ENCODE data around the gene SAP30L. TPM values are rescaled to one million over a fixed set of nuclear protein-coding genes. Genes with fewer than 3 reads are reported as not detected.

Gene SAP30L
- total and polyA plus RNA-seq, 7 donors = 9.2 to 35.7 (median 26.0) TPM

- 15 to 20% (median 15%) methylated on average over 17 of the region's 17 CpGs for WGBS, 3 donors
- no peak overlapping the region for H3K27ac ChIP-seq
- H3K4me3 ChIP-seq = no peak overlapping the region
- ATAC-seq (no peak), DNase-seq (peak in 1 of 2 donors; percentile 21)
- intact Hi-C loops (cut with DNase I) = loop anchor here in 1 of 2 donors (10.0 kb wide), 1 partner anchor 470 kb away; the partner anchor contains the start of gene MRPL22
- no peaks in the 10 kb centered on the region for H3K36me3 ChIP-seq (ENCODE audit: insufficient read depth in 1 of 2, low read depth in 1 of 2)
- H3K27me3 ChIP-seq (ENCODE audit: insufficient read depth in 3 of 3, low read length in 2 of 3) = peaks cover 0 to 100% (median 58%) of the 10 kb centered on the region in 3 donors
- TF ChIP-seq CTCF (IDR thresholded peaks at IDR 0.05) = no peak
- peaks cover 52% of the 10 kb centered on the region for H3K4me1 ChIP-seq
- no peaks in the 10 kb centered on the region for H3K9me3 ChIP-seq
These were observed 28.9 kb downstream of the SAP30L start for GRCh38 chr5:154474396-154475334.

- Histone ChIP-seq H3K4me1 (peaks cover 52% of the 10 kb centered on the region), H3K27me3 (ENCODE audit: insufficient read depth in 3 of 3, low read length in 2 of 3) (peaks cover 0 to 100% (median 60%) of the 10 kb centered on the region in 3 donors), H3K9me3 (no peaks in the 10 kb centered on the region), H3K36me3 (ENCODE audit: insufficient read depth in 1 of 2, low read depth in 1 of 2) (no peaks in the 10 kb centered on the region), H3K4me3 (peak overlapping the region; percentile 11), H3K27ac (no peak overlapping the region)
- WGBS, 3 donors = 6 to 7% (median 7%) methylated on average over 43 to 46 of the region's 46 CpGs
- DNase-seq (peak in 1 of 2 donors; percentile 45), ATAC-seq (no peak)
- intact Hi-C loops (cut with DNase I) = loop anchor here in 1 of 2 donors (10.0 kb wide), 1 partner anchor 469 kb away; the partner anchor contains the start of gene MRPL22
- no peak for TF ChIP-seq CTCF (IDR thresholded peaks at IDR 0.05)
These were observed 30.0 kb downstream of the SAP30L start for GRCh38 chr5:154475591-154476353.

- Histone ChIP-seq H3K9me3 (no peaks in the 10 kb centered on the region), H3K27me3 (ENCODE audit: insufficient read depth in 3 of 3, low read length in 2 of 3) (peaks cover 0 to 100% (median 68%) of the 10 kb centered on the region in 3 donors), H3K36me3 (ENCODE audit: insufficient read depth in 1 of 2, low read depth in 1 of 2) (no peaks in the 10 kb centered on the region), H3K4me1 (peaks cover 52% of the 10 kb centered on the region), H3K4me3 (peak overlapping the region; percentile 11), H3K27ac (no peak overlapping the region)
- intact Hi-C loops (cut with DNase I) = loop anchor here in 1 of 2 donors (10.0 kb wide), 1 partner anchor 468 kb away; the partner anchor contains the start of gene MRPL22
- ATAC-seq = no peak
- no peak for DNase-seq
- 6 to 9% (median 7%) methylated on average over 38 of the region's 38 CpGs for WGBS, 3 donors
- no peak for TF ChIP-seq CTCF (IDR thresholded peaks at IDR 0.05)
These were observed 30.8 kb downstream of the SAP30L start for GRCh38 chr5:154476354-154477205.
